HG02759 (cell line): ENCODE results near the gene DEFB124.
A peak's percentile ranks its signal among the peaks of the same experiment; 100 is the strongest.
"Not testable (repeated sequence)": the region's sequence is repeated elsewhere in the genome, so short reads cannot be mapped to it uniquely, and the experiment has no call there.

Source experiments
- ATAC-seq: cut with Tn5 transposase; IDR thresholded peaks from one replicate; pipeline ENCODE4 v1.9.1; 2021; ENCODE audit warnings: mild to moderate bottlenecking, moderate library complexity; ENCODE audit not compliant: unreplicated experiment

Gene DEFB124

DNA sequence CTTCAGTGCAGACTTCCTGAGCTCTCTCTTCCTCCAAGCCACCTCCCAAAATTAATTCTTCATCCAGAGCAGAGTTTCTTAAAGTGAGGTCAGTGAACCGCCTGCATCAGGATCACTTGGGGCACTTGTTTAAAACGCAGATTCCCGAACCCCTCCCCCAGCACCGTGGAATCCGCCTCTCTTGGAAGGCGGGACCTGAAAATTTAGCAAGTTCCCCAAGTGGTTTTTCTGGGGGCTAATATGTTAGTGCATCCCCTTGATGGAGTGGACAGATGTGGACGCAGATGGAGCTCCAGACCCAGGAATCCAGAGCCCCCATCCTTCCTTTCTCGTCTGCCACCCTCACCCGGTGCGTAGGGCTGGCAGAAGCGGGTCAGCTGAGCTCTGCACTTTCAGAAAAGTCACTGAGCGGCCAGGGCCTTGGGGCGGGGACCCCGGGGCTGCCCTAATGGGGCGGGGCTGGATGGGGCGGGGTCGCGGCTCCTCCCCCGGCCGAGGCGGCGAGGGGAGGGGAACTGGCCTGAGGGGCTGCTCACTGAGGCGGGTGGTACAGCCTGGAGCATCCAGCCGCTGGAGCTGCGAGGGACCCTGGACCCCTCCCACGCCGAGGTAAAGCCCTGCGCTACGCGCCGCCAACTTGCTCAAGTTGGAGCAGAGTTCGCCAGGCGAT, at the start of gene DEFB124, which contains the start of gene REM1:
DEFB124 (minus strand) TSS at position 370 of the 670 bp plus-strand sequence. CDS start 2,114 bp downstream, outside the sequence.
REM1 (plus strand) TSS at position 531 of the 670 bp plus-strand sequence. CDS start 1,158 bp downstream, outside the sequence.
- no peak for ATAC-seq

- no peak for ATAC-seq
Observed at GRCh38 chr20:31523361-31524283, 48.7 kb upstream of the DEFB124 start.

GRCh38 chr20:31522731-31523130, 47.8 kb upstream of the DEFB124 start:
- ATAC-seq: no peak

DNA sequence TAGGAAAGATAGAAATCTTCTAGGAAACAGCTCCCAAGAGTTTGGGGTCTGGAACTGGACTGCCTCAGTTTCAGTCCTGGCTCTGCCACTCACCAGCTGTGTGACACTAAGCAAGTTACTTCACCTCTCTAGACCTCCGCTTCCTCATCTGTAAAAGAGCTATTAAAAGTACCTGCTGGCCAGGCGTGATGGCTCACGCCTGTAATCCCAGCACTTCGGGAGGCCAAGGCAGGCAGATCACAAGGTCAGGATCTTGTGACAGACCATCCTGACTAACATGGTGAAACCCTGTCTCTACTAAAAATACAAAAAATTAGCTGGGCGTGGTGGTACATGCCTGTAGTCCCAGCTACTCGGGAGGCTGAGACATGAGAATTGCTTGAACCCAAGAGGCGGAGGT, 46.3 kb upstream of the DEFB124 start:
- not testable (repeated sequence) for ATAC-seq

- ATAC-seq: no peak
Observed at GRCh38 chr20:31517373-31517772, 42.4 kb upstream of the DEFB124 start.

DNA sequence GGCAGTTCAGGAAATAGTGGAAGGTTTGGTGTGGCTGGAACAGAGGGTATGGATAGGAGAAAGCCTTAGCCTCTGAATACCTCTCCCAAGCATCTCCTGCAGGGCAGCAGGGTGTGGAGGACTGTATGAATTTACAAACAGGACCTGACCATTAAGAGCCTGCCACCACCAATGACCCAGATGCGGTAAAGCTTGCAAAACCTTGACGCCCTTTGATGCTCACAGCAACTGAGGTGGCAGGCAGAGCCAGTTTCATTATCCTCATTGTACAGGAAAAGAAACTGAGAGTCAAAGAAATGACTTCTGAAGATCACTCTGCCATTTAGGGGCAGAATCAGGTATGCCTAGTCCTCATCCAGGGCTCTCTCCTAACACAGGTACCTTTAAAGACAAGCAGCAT, 41.7 kb upstream of the DEFB124 start:
- no peak for ATAC-seq

DNA sequence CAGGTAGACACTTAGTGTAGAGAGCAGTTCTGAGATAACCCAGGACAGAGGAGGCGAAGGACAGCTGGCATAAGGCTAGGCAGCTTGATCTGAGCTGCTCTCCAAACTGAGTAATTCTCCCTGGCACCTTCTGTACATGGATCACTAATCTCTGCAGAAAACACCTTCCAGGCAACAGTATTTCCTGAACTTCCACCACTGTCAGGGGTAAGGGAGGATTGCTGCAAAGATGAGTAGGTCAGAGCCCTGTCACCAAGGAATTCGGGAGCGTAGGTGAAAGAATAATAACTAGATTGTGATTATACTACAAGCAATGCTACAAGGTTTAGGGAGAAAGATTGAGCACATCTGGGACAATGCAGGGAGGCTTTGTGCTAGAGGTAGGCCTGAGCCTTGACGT, 41.2 kb upstream of the DEFB124 start:
- ATAC-seq: no peak

GRCh38 chr20:31515775-31516107, 40.8 kb upstream of the DEFB124 start:
- ATAC-seq: no peak

DNA sequence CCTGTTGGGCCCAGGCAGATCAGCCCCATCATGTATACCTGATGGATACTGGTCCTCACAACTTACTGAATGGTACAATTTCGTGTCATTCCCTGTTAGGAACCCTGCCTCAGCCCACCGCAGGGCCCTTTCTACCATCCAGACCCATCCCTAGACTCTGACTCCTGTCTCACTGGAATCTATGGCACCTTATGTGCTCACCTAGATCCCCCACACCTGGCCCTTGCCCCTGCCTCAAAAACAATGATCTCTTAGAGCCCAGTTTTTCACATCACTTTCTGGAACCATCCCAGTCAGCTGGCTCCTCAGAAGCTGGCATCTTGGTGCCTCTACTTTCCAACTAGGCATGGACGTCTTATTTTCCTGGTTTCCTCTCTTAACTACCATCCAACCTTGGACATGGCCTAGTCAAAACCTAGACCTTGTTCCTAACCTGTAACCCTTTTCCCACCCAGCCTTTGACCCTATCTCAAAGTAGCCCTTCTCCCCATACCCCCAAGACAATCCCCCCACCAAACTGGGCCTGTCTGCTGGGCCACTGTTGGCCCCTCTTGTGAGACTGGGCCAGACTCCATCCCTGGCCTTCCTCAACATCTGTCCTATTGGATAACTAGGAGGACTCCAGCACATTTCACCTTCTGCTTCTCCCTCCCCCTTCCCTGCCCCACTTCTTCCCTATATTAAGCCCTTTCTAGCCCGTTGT, 40.3 kb upstream of the DEFB124 start:
- ATAC-seq: no peak

DNA sequence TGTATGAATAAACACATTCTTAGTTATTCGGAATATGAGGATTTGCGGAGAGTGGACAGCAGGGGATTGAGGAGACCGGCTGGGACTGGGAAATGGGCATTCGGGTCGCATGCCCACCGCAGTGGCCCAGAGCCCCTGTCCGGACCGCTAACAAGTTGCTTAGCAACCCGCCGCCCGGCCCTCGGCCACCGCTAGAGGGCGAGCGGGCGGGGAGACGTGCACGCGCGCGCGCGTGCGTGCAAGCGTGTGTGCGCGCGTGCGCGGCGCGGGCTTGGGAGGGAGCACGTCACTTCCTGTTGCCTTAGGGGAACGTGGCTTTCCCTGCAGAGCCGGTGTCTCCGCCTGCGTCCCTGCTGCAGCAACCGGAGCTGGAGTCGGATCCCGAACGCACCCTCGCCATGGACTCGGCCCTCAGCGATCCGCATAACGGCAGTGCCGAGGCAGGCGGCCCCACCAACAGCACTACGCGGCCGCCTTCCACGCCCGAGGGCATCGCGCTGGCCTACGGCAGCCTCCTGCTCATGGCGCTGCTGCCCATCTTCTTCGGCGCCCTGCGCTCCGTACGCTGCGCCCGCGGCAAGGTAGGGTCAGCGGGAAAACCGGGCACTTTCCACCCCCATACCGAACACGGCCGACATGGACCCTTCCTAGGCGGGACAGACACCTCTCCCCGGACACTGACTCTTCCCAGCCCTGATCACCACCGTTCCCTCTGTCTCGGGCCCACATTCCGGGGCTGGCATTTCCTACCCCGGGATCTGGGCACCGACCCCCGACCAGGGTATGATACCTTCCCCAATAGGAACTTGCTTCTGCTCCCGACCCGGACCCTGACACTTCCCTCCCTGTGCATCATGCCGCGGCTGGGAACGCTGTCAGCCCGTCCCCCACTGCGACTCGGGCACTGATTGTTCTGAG, 39.5 kb upstream of the DEFB124 start, which contains the start of gene HM13:
HM13 (plus strand) TSS at position 289 of the 918 bp plus-strand sequence; CDS start at position 399, 110 bp downstream.
- peak; percentile 92 for ATAC-seq

DNA sequence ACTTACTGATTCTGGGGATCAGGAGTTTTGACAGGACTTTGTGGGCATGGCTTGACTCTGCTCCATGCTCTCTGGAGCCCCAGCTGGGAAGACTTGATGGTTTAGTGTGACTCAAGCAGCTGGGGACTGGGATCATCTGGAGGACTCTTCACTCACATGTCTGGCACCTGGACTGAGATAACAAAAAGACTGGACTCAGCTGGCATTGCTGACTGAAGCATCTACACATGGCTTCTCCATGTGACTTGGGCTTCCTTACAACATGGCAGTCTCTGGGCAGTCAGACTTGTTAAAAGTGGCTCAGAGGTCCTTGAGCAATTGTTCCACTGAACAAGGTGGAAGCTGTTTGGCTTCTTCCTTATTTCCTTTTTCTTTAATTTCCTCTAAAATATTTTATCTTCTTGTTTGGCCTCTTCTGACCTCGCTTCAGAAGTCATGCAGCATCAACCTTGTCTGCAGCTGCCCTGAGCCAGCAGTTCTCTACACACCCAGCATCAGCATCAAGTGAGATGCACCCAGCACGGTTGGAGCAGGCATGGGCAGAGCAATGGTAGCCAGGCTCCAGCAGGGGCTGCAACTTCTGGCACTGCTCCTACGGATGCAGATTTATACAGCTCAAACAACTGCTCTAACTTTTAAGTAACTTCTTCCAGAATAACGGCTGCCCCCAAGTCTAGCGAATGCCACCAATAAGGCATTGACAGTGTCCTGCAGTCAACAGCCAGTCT, 33.8 kb upstream of the DEFB124 start:
- ATAC-seq: no peak

DNA sequence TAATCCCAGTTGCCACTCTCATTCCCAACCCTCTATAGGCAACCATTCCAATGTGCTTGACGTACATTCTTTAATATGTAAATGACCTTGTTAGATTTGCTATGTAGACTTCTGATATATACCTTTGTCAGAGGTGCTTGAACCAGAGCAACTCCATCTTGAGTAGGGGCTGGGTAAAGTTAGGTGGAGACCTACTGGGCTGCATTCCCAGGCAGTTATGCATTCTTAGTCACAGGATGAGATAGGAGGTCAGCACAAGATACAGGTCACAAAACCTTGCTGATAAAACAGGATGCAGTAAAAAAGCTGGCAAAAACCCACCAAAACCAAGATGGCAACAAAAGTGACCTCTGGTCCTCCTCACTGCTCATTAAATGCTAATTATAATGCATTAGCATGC, 31.0 kb upstream of the DEFB124 start:
- ATAC-seq: no peak

- ATAC-seq: peak; percentile 99
Observed at GRCh38 chr20:31502884-31503673, 28.2 kb upstream of the DEFB124 start.

- ATAC-seq: no peak
Observed at GRCh38 chr20:31500527-31500926, 25.6 kb upstream of the DEFB124 start.

GRCh38 chr20:31497838-31498540, 23.1 kb upstream of the DEFB124 start:
- ATAC-seq: no peak

DNA sequence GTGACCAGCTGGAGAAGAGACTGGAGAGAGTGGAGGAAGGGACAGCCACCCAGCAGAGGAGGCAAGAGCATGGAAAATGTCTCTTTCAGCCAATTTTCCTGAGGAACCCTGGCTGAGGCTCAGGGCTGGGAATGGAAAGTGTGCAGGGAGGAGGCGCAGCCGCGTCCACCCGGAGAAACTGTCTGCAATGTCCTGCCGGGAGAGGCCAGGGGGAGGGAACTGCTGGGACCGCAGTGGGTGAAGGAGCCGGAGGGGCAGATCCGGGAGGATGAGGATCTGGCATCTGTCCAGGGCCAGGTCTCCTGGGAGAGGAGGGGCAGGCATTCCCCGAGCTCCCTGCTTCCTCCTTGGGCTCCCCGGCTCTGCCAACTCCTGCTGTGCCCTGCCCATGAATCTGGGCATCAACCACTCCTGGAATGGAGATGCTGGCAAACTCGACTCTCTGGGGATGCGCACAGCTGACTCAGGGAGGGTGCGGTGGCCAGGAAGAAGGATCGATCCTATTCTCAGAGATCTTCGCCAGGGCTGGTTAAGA, 21.9 kb upstream of the DEFB124 start:
- ATAC-seq: no peak

GRCh38 chr20:31494131-31494530, 19.2 kb upstream of the DEFB124 start:
- ATAC-seq: no peak

DNA sequence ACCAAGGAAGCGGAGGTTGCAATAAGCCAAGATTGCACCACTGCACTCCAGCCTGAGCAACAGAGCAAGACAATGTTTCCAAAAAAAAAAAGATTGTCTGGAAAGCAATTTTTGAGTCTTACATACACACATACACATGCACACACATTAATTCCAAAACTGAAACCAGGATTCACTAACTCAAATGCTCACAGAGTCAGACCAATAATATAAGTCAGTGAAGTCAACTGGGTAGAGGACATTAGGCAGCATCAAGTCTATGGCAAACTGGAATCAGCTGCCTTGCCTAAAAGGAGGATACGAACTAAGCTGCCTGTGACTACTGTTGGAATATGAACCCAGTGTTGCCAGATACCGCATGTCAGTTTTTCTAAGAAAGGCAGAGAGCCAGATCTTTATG, 15.8 kb upstream of the DEFB124 start:
- ATAC-seq: no peak
